HepG2 (cell line): ENCODE measurements around the gene NRL. TPM values are rescaled to one million over a fixed set of nuclear protein-coding genes. Genes with fewer than 3 reads are reported as not detected.

Experiments used
- BORCS8-MEF2B ChIP-seq: sonication (generic); formaldehyde crosslinking; IDR thresholded peaks from 2 replicates; pipeline ENCODE4 v1.8.0; 2022; ENCODE audit warnings: mild to moderate bottlenecking, missing genetic modification reagents
- CENPT ChIP-seq: sonication (generic); formaldehyde crosslinking; IDR thresholded peaks from 2 replicates; pipeline ENCODE4 v1.8.0; 2022; ENCODE audit warnings: low read depth, mild to moderate bottlenecking, moderate library complexity, missing genetic modification reagents
- CSRNP2 ChIP-seq: sonication (generic); formaldehyde crosslinking; conservative IDR thresholded peaks from 2 replicates; pipeline ENCODE4 v1.8.0; 2022; ENCODE audit warnings: low read depth, missing genetic modification reagents
- DNMT1 ChIP-seq: sonication (generic); formaldehyde crosslinking; IDR thresholded peaks from 2 replicates; pipeline ENCODE4 v1.5.1; 2020; ENCODE audit warnings: mild to moderate bottlenecking, missing genetic modification reagents
- HDAC6 ChIP-seq: fragments of 200-600 bp; sonication (generic); IDR thresholded peaks from 2 replicates; pipeline ENCODE4 v1.7.0; 2017; ENCODE audit warnings: mild to moderate bottlenecking, antibody characterized with exemption, low read length, low read depth
- HMGXB4 ChIP-seq, 2 experiments: sonication (generic) in 1 of 2; formaldehyde crosslinking in 1 of 2; IDR thresholded peaks; 2 replicates each; pipeline versions ENCODE4 v1.4.0 to v1.6.1; 2018 to 2020; ENCODE audit warnings: missing genetic modification reagents in 2 of 2, borderline replicate concordance in 1 of 2, low read depth in 1 of 2, mild to moderate bottlenecking in 1 of 2, missing biosample characterization in 1 of 2
- ISL2 ChIP-seq: sonication (generic); formaldehyde crosslinking; IDR thresholded peaks from 2 replicates; pipeline ENCODE4 v1.5.0; 2020; ENCODE audit warnings: missing genetic modification reagents
- KMT2B ChIP-seq: IDR thresholded peaks from 2 replicates; pipeline ENCODE4 v1.6.1; 2016; ENCODE audit warnings: missing genetic modification reagents, missing compliant biosample characterization
- MLLT10 ChIP-seq: sonication (generic); formaldehyde crosslinking; IDR thresholded peaks from 2 replicates; pipeline ENCODE4 v1.4.0; 2020; ENCODE audit warnings: missing genetic modification reagents
- MLX ChIP-seq: IDR thresholded peaks from 2 replicates; pipeline ENCODE4 v1.6.1; 2016
- RFXANK ChIP-seq: IDR thresholded peaks from 2 replicates; pipeline ENCODE4 v1.6.1; 2016
- SALL1 ChIP-seq: sonication (generic); formaldehyde crosslinking; IDR thresholded peaks from 2 replicates; pipeline ENCODE4 v1.8.0; 2022; ENCODE audit warnings: mild to moderate bottlenecking, missing genetic modification reagents
- TCF7L2 ChIP-seq: IDR thresholded peaks from 2 replicates; pipeline ENCODE4 v1.6.1; 2011; ENCODE audit warnings: mild to moderate bottlenecking, low read depth, low read length, moderate library complexity
- ZBTB10 ChIP-seq: sonication (generic); formaldehyde crosslinking; IDR thresholded peaks from 2 replicates; pipeline ENCODE4 v1.4.0; 2020; ENCODE audit warnings: missing genetic modification reagents, borderline replicate concordance
- ZFP41 ChIP-seq: sonication (generic); formaldehyde crosslinking; IDR thresholded peaks from 2 replicates; pipeline ENCODE4 v1.4.0; 2020; ENCODE audit warnings: mild to moderate bottlenecking, missing genetic modification reagents, borderline replicate concordance
- ZNF121 ChIP-seq: sonication (generic); formaldehyde crosslinking; IDR thresholded peaks from 2 replicates; pipeline ENCODE4 v1.5.0; 2020; ENCODE audit warnings: mild to moderate bottlenecking, missing genetic modification reagents
- ZNF329 ChIP-seq: sonication (generic); formaldehyde crosslinking; IDR thresholded peaks from 2 replicates; pipeline ENCODE4 v1.9.0; 2021; ENCODE audit warnings: low read depth, mild to moderate bottlenecking, missing genetic modification reagents
- ZNF451 ChIP-seq: sonication (generic); formaldehyde crosslinking; IDR thresholded peaks from 2 replicates; pipeline ENCODE4 v1.5.0; 2020; ENCODE audit warnings: mild to moderate bottlenecking, missing genetic modification reagents
- ZNF501 ChIP-seq: sonication (generic); formaldehyde crosslinking; IDR thresholded peaks from 2 replicates; pipeline ENCODE4 v1.5.1; 2020; ENCODE audit warnings: mild to moderate bottlenecking, moderate library complexity, missing genetic modification reagents
- ZNF703 ChIP-seq: sonication (generic); formaldehyde crosslinking; IDR thresholded peaks from 2 replicates; pipeline ENCODE4 v1.5.1; 2020; ENCODE audit warnings: missing genetic modification reagents, mild to moderate bottlenecking, moderate library complexity, borderline replicate concordance
- ZNF709 ChIP-seq: sonication (generic); formaldehyde crosslinking; IDR thresholded peaks from 2 replicates; pipeline ENCODE4 v1.5.0; 2020; ENCODE audit warnings: mild to moderate bottlenecking, missing genetic modification reagents
- ZNF766 ChIP-seq: sonication (generic); formaldehyde crosslinking; IDR thresholded peaks from 2 replicates; pipeline ENCODE4 v1.5.0; 2020; ENCODE audit warnings: missing genetic modification reagents, borderline replicate concordance
- ZNF879 ChIP-seq: sonication (generic); formaldehyde crosslinking; IDR thresholded peaks from 2 replicates; pipeline ENCODE4 v1.8.1; 2023; ENCODE audit warnings: missing genetic modification reagents
- polyA plus RNA-seq, 8 experiments: library from polyadenylated mRNA; depleted of rRNA in 3 of 8; stranded (reverse) in 7 of 8; unstranded in 1 of 8; fragments of >200 nt; fragmentation: Illumina TruSeq in 4 of 8; extraction: Trizol in 4 of 8; gene quantifications; 2 replicates each; pipeline versions ENCODE4 v1.2.1 to v1.2.3, GENCODE V29; 2011 to 2016; ENCODE audit warnings: low read depth in 4 of 8, missing spikeins in 1 of 8, mixed read lengths in 1 of 8; ENCODE audit not compliant: insufficient read depth in 1 of 8
- total RNA-seq, 5 experiments: library from RNA; depleted of rRNA; stranded (reverse); fragments of >200 nt; fragmentation: Illumina TruSeq; extraction: Trizol; gene quantifications; 2 replicates each; pipeline ENCODE4 v1.2.3, GENCODE V29; 2016; ENCODE audit warnings: low read depth in 1 of 5

NRL gene
- total and polyA plus RNA-seq, 2 of the 13 experiments (the other 11 are each of a cell fraction or from before 2014, with no cell fraction given), result 2.5 to 4.7 TPM

DNA sequence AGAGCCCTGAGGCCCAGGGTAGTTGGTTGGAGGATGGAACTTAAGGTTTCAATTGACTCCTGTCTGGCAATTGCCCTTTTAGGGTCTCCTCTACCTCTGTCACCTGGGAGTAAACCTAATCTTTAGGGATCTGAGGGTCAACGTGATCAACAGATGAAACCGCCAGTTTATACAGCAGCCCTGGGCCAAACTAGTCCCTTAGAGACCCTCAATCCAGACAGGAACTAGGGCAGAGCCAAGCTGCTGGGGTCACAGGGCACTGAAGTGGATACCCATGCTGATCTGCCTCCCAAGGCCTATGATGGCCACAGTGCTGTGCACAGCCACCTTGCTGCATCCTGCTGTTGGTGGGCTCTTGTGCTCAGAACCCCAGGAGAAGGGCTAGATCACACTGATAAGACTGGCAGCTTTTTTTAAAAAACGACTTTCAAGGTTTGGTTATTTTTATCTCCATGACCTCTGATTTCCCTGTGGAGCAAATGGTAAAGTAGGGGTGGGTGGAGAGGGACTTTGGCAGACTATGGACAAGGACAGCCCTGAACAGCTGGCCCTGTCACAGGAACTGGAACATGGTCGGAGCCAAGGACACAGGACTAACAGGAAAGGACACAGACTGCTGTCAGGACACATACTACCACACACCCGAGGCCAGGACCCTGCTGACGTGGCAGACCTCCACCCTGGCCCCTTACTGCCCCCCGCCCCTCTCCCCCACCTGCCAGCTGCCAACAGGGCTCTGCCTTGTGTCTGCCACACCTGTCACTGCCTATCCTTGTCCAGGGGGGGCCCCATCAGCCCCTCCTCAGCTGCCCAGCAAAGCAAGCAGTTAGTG is 16.2 kb upstream of the NRL start (continued):
- TF ChIP-seq ZNF703 (CRISPR knock-in tag) (no peak), DNMT1 (CRISPR knock-in tag) (peak; percentile 32; the same call in 1 of the 2 replicates), ZNF766 (CRISPR knock-in tag) (no peak), RFXANK (CRISPR knock-in tag) (no peak), ZNF121 (CRISPR knock-in tag) (no peak), ZFP41 (CRISPR knock-in tag) (no peak; the same call in 1 of the 2 replicates), ZNF329 (CRISPR knock-in tag) (no peak), ISL2 (no peak), MLLT10 (no peak), ZNF451 (CRISPR knock-in tag) (peak; percentile 95; the same call in 1 of the 2 replicates), KMT2B (CRISPR knock-in tag) (0 out of 2 replicates have a peak, but pooled peaks have one; percentile 37), CSRNP2 (CRISPR knock-in tag) (no peak), ZNF709 (CRISPR knock-in tag) (no peak), ZNF879 (CRISPR knock-in tag) (no peak), MLX (peak; percentile 14; the same call in 1 of the 2 replicates), HDAC6 (no peak), ZBTB10 (no peak), BORCS8-MEF2B (peak; percentile 84), TCF7L2 (no peak), CENPT (peak; percentile 52; the same call in 1 of the 2 replicates), HMGXB4 (CRISPR knock-in tag; IDR thresholded peaks at IDR 0.05; ENCODE audit: borderline replicate concordance in 1 of 2, low read depth in 1 of 2) (no peak; a peak in 1 of 4 replicates), ZNF501 (peak; percentile 77), SALL1 (peak; percentile 83)
